Stimulated activated CD8-positive, alpha-beta memory T cell treated with anti-CD3 and anti-CD28 coated beads, Interleukin-7, amount 100 ng/mL, for 1 hour (primary cell): Measurements from ENCODE around the gene TENM4.

ENCODE experiments used
- DNase-seq, 2 donors: peaks; one replicate each; pipeline ENCODE4 v3.0.0-alpha.2; 2020; ENCODE audit warnings: low read depth in 2 of 2

The TENM4 gene

GRCh38 chr11:79296141-79296540, 144.7 kb downstream of the TENM4 start:
- DNase-seq = no peak

- no peak for DNase-seq
Measured at GRCh38 chr11:79294845-79295731, 145.7 kb downstream of the TENM4 start.

DNA sequence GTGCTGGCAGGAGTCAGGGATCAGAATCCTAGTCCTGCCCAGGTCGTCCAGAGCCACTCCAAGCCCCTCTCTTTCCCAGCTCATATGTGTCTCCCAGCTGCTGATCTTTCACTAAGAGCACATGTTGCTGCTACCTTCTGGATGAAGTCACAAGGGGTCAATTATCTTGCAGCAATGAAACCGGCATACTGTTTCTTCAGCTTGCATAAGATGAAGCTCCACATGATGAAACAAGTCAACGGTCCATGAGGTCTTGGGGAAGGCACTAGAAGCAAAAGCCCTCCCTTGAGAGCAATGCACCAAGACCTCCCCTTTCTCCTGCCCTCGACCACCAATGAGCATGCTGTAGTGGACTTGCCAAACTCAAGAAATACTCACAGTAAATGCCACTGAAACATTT, 148.9 kb downstream of the TENM4 start:
- DNase-seq = no peak

DNA sequence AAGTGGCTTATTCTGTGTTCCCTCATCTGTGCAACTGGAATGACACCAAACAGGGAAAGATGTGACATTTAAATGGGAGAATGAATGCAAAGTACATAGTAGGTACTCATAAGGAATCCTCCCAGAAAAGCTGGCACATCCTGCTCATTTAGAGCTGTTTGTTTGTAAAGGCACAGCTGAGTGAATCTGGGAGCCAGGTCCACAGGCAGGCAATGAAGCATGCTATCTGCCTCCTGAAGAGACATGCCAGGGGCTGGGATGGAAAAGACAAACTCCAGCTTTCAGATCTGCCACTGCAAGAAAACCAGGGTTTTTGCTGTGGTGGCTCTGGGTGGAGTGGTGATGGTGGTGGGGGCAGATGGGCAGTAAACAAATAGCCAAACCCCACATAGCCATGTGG, 150.1 kb downstream of the TENM4 start:
- no peak for DNase-seq

GRCh38 chr11:79287952-79288351, 152.9 kb downstream of the TENM4 start:
- no peak for DNase-seq

GRCh38 chr11:79285756-79286155, 155.1 kb downstream of the TENM4 start:
- no peak for DNase-seq

DNA sequence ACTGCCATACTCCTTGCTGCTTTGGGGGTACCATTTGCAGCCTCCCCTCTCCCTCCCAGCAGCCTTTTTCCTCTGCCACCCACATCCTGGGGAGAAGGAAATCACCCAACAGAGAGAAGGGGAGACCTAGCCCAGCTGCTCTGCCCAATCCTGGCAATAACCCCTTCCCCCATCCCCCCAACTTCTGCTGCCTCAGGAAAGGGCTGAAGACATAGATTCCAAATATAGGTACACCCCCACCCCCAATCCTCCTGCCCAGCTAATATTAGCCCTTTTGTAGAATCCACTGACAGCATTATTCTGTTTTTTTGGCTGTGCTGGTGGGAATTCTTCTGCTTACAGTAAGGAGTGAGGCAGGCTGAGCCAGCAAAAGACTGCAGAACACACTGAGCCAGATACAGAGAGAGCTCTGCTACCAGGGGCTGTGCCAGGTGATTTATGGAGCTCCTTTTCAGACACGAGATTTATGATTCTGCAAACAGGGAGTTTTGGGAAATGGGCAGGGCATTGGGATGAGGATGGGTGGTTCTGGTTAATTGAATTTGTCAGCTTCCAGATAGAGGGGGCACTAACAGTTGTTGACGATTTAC, 164.0 kb downstream of the TENM4 start:
- no peak for DNase-seq

- DNase-seq = no peak
Measured at GRCh38 chr11:79274636-79275331, 166.0 kb downstream of the TENM4 start.

DNA sequence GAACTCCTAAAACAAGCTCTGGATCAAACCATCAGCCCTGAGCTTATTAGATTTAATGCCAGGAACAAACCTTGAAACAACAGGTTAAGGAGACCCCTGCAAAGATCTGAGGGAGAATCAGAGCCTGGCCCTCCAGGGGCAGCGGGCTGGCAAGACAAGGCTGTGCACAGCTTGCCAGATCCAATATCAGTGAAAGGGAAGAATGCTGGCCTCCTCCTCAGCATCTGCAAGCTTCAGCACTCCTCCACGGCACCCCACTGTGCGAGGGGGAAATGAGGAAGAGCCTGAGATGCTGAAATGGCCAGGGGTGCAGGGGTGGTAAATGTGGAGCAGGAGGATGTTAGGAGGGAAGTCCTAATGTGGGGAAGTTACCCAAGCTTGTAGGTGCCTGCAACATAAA, 167.0 kb downstream of the TENM4 start:
- no peak for DNase-seq

- no peak for DNase-seq
Measured at GRCh38 chr11:79269611-79270307, 171.1 kb downstream of the TENM4 start.

DNA sequence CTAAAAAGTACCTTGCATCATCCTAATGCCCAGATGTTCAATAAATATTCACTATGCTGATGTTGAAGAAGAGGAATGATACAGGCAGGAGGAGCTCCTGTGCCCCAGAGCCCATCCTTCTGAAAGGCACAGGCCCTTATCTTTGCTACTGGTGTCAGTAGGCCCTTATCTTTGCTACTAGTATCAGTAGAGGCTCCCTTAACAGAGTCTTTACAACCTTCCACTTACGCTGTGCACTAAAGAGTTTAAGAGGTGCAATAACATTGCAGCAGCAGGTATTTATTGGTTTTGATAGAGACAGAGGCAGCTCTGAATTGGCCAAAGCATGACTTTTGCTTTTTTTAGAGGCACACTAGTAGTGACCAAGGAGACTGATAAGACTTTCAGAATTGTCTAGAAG, 174.4 kb downstream of the TENM4 start:
- DNase-seq = no peak

GRCh38 chr11:79265756-79266322, 175.0 kb downstream of the TENM4 start:
- DNase-seq = no peak

DNA sequence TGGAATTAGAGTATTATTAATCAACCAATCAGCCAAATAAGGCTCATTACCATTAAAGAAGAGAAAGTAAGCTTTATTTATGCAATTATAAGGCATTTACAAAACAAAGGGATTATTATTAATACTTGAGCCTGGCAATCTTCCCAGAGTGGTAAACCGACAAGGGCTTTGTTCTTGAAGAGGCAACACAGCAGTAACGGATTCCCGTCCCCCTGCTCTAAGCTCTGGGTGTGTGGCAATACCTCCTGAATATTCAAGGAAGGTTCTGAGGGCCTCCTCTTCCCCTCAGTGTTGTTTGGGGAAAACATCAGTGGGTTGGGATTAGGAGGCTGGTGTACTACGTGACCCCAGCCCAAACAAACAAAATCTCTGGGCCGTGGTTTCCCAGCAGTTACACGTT, 176.5 kb downstream of the TENM4 start:
- DNase-seq = no peak

- no peak for DNase-seq
Measured at GRCh38 chr11:79263001-79263400, 177.8 kb downstream of the TENM4 start.

DNA sequence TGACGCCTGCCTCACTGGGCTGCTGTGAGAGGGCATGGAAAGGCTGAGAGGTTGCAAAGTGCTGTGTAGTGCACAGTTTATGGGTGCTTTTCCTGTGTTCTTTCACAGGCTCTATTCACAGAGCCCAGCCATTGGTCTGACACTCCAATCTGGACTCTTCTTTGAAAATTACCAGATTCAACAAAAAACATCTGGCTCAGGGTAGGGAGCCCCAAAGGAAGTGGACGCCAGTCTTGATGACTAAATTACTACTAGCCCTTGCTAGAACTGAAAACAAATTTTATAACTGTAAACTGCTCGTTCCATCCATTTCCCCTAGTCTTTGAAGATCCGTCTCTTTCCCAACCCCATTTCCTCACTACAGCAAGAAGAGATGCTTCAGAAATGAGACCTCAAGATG, 178.6 kb downstream of the TENM4 start:
- DNase-seq = no peak

DNA sequence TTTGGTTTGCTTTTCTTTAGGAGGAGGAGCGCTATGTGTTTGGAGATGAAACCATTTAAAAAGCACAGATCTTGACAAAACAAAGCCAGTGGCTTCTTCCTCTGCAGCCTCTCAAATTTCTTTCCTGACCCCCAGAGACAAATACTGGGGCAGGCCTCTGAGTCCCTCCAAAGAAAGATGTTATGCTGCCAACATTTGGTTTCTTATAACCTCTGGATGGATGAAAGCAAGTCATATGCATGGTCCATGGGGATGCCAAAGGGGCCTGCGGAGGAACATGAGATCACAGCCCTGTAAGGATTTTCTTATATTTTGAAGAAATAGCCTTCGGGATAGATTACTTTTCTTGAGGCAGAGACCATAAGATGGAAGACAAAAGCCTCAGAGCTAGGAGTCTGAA, 179.1 kb downstream of the TENM4 start:
- no peak for DNase-seq

DNA sequence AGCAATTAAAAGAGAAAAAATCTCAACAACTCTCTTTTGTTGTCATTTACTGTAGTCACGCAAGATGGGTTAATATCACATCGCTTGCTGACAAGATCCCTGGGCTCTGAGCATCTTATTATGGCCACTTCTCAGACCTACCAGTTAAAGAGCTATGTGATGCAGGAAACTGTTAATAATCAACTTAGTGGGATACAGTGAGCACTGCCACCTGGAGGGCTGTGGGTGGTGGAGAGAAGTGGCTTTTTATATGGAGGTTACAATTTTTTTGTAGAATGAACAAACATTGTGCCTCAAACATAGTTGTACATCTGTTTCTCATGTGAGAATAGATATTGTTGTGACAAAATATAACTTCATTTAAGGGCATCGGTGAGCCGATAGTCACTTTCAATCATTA, 181.0 kb downstream of the TENM4 start:
- no peak for DNase-seq

- no peak for DNase-seq
Measured at GRCh38 chr11:79258576-79258975, 182.3 kb downstream of the TENM4 start.

DNA sequence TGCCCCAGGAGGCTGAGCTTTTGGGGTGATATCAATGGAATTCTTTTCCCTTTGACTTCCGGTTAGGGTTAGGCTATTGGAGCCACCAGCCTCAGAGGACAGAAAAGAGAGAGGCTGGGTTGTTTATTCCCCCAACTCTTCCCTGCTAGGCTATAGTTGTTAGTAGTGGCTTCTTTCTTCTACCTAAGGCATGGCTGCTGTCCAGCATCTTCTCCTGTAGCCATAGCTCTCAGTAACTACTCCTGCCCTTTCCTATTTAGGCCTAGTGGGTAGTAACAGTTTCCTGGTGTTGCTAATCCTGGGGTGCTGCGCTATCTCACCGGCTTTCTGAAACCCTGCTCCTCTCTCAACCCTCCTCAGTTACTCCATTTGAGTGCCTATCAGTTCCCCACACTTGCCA, 184.9 kb downstream of the TENM4 start:
- DNase-seq = no peak

- DNase-seq = no peak
Measured at GRCh38 chr11:79253280-79253679, 187.6 kb downstream of the TENM4 start.

DNA sequence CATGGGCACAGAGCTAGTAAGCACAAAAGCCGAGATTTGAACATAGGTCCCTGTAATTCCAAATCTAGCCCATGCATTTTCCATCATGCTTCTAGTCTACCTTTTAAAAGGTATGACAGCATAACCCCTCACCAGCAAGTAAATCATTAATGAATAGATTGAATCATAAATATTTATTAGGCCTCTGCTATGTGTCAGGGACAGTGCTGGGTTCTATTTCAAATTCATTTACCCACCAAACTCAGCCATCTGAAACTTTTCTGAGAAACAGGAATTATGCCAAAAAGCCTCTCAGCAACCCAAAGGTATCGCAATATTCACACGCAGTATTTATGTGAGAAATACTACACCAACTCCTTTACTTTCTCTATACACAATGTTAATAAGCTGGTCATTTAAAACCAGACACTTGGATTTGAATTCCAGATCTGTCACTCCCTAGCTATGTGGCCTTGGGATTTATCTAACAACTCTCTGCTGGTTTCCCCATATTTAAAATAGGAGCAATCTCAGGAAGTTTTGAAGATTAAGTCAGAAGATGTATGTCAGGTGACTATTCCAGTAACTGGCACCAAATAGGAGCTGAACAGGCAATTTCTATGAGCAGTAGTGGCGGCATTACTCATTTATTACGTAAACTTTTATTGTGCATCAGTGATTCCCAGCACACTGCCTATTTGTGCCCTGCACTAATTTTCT, 191.4 kb downstream of the TENM4 start:
- no peak for DNase-seq
